Left lung (tissue), 10 donors: ENCODE results near the gene DHCR24. TPM values are rescaled to one million over a fixed set of nuclear protein-coding genes. Genes with fewer than 3 reads are reported as not detected.
A peak's percentile ranks its signal among the peaks of the same experiment; 100 is the strongest.

ENCODE experiments used
- ATAC-seq: fragments of 200-7000 bp; cut with Tn5 transposase; one replicate; pipeline ENCODE4 v1.9.1; 2020; ENCODE audit warnings: moderate library complexity
- DNase-seq, 4 donors: peaks; one replicate each; pipeline ENCODE4 v3.0.0-alpha.2; 2013 to 2020
- H3K27ac ChIP-seq, 2 donors: fragments of 200-600 bp; sonication (generic) in 1 of 2; one replicate each; pipeline versions ENCODE4 v1.5.0 to v1.8.0; 2020 to 2021
- H3K27me3 ChIP-seq, 2 donors: fragments of 200-600 bp; sonication (generic) in 1 of 2; one replicate each; pipeline versions ENCODE4 v1.5.0 to v1.8.0; 2020 to 2021
- H3K36me3 ChIP-seq, 2 donors: fragments of 200-600 bp; sonication (generic) in 1 of 2; one replicate each; pipeline versions ENCODE4 v1.5.0 to v1.8.0; 2020 to 2021
- H3K4me1 ChIP-seq, 2 donors: fragments of 200-600 bp; one replicate each; pipeline ENCODE4 v1.8.0; 2021
- H3K4me3 ChIP-seq, 2 donors: fragments of 200-600 bp; sonication (generic) in 1 of 2; one replicate each; pipeline versions ENCODE4 v1.5.0 to v1.8.0; 2020 to 2021; ENCODE audit warnings: mild to moderate bottlenecking in 1 of 2
- H3K9me3 ChIP-seq, 2 donors: fragments of 200-600 bp; sonication (generic) in 1 of 2; one replicate each; pipeline versions ENCODE4 v1.5.0 to v1.8.0; 2020 to 2021
- intact Hi-C, 2 donors: fragments of 100-400 bp; cut with DNase I; formaldehyde crosslinking; loops; one replicate each; pipeline versions ENCODE4 v1.11.2 to v1.14.2; 2022
- polyA plus RNA-seq, 6 donors: library from polyadenylated mRNA; unstranded; fragments of 120-200 nt; gene quantifications; one replicate each; pipeline ENCODE4 v1.2.1, GENCODE V29; 2013; ENCODE audit not compliant: insufficient read length in 6 of 6
- total RNA-seq, 2 donors: library from RNA; stranded (reverse); fragmentation: NEBNext Ultra II Directional; extraction: Animal tissue kit (Norgen Biotek cat#: 25700); gene quantifications; one replicate each; pipeline ENCODE4 v1.2.1, GENCODE V29; 2021
- TF ChIP-seq, protein P1 (sequence below), 2 donors: fragments of 200-600 bp; sonication (generic) in 1 of 2; IDR thresholded peaks; one replicate each; pipeline versions ENCODE4 v1.5.0 to v1.8.0; 2021; ENCODE audit warnings: antibody characterized with exemption in 2 of 2
- donor health status: DM: no; HTN: yes; CAD: no.
- donor health status: DM: no; HTN: no; CAD: no.

The DHCR24 gene
- total and polyA plus RNA-seq, 8 donors: 30.1 to 741 (median 51.2) TPM

GRCh38 chr1:54869173-54869851 lies 17.7 kb downstream of the DHCR24 start:
- Histone ChIP-seq H3K4me3 (no peak overlapping the region), H3K9me3 (no peaks in the 10 kb centered on the region), H3K4me1 (no peaks in the 10 kb centered on the region), H3K36me3 (peaks cover 0 to 100% of the 10 kb centered on the region in 2 donors), H3K27me3 (no peaks in the 10 kb centered on the region), H3K27ac (no peak overlapping the region)
- DNase-seq (no peak), ATAC-seq (no peak)
- TF ChIP-seq, protein P1, sequence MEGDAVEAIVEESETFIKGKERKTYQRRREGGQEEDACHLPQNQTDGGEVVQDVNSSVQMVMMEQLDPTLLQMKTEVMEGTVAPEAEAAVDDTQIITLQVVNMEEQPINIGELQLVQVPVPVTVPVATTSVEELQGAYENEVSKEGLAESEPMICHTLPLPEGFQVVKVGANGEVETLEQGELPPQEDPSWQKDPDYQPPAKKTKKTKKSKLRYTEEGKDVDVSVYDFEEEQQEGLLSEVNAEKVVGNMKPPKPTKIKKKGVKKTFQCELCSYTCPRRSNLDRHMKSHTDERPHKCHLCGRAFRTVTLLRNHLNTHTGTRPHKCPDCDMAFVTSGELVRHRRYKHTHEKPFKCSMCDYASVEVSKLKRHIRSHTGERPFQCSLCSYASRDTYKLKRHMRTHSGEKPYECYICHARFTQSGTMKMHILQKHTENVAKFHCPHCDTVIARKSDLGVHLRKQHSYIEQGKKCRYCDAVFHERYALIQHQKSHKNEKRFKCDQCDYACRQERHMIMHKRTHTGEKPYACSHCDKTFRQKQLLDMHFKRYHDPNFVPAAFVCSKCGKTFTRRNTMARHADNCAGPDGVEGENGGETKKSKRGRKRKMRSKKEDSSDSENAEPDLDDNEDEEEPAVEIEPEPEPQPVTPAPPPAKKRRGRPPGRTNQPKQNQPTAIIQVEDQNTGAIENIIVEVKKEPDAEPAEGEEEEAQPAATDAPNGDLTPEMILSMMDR (IDR thresholded peaks at IDR 0.05): no peak
- intact Hi-C loops: no loop called here

DNA sequence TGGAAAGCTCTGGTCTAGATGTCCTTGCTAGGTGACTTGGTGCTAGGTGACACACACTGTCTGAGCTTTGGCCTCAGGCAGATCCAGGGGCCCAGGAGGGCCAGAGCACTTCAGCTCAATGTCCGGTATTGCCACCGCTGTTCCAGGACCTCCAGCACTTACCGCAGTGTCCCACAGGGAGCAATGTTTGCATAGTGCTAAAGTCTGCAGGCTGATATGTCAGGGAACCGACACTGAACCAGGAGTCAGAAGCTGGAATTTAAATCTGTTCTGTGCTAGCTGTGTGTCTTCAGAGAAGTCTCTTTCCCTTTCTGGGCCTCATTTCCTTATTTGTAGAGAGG lies 19.3 kb downstream of the DHCR24 start:
- TF ChIP-seq, protein P1 (IDR thresholded peaks at IDR 0.05): no peak
- no peaks in the 10 kb centered on the region for H3K4me1 ChIP-seq
- ATAC-seq (no peak), DNase-seq (no peak)
- H3K9me3 ChIP-seq: no peaks in the 10 kb centered on the region
- intact Hi-C loops: no loop called here
- H3K36me3 ChIP-seq: peaks cover 3 to 100% of the 10 kb centered on the region in 2 donors
- no peaks in the 10 kb centered on the region for H3K27me3 ChIP-seq
- no peak overlapping the region for H3K4me3 ChIP-seq
- no peak overlapping the region for H3K27ac ChIP-seq

GRCh38 chr1:54866801-54867716 lies 19.9 kb downstream of the DHCR24 start:
- no peak for DNase-seq
- Histone ChIP-seq H3K36me3 (peaks cover 3 to 100% of the 10 kb centered on the region in 2 donors), H3K9me3 (no peaks in the 10 kb centered on the region), H3K27me3 (no peaks in the 10 kb centered on the region), H3K27ac (no peak overlapping the region), H3K4me1 (no peaks in the 10 kb centered on the region), H3K4me3 (no peak overlapping the region)
- ATAC-seq: peak; percentile 24
- intact Hi-C loops: no loop called here
- TF ChIP-seq, protein P1 (IDR thresholded peaks at IDR 0.05): no peak

DNA sequence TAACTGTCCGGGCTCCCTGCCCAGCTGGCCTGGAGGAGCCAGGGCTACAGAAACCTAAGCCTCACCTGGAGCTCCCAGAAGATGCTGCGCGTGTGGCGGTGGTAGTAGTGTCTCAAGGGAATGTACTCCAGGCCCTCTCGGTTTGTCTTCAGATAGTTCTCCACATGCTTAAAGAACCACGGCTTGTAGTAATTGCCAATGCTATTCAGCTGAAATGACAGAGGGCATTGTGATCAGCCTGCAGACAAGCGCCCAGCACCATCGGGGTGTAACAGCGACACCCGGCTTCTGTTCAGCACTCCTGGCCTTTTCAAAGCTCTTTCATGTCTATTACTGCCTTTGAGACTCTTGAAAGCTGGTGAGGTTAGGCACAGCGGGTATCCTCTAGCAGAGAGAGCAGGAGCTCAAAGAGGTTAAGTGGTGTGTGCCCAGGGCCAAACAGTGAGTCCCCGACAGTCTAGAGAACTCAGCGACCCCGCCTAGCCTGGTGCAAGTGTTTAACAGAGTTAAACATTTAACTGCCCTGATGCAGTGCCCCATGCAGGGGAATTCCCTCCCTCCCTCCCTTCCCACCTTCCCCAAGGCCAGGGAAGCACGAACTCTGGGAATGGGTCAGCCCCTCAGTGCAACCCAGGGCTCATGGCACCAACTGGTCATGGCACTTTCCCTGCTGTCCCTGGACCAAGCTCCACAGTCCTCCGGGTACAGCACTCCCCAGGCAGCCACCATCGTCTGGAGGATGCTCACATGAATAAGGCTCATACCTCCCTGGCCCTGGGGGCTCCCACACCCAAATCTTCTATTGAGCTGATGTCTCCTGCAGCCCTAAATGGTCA lies 21.5 kb downstream of the DHCR24 start:
- H3K27me3 ChIP-seq: no peaks in the 10 kb centered on the region
- intact Hi-C loops: no loop called here
- H3K9me3 ChIP-seq: no peaks in the 10 kb centered on the region
- H3K4me1 ChIP-seq: no peaks in the 10 kb centered on the region
- no peak overlapping the region for H3K4me3 ChIP-seq
- H3K27ac ChIP-seq: no peak overlapping the region
- TF ChIP-seq, protein P1 (IDR thresholded peaks at IDR 0.05): no peak
- H3K36me3 ChIP-seq: peaks cover 3 to 99% of the 10 kb centered on the region in 2 donors
- DNase-seq: peak in 2 of 4 donors; percentile 52 to 77
- ATAC-seq: peak; percentile 92
